Erythroblast (primary cell): Measurements from ENCODE around the gene OR2A7.
"Not testable (repeated sequence)": the region's sequence is repeated elsewhere in the genome, so short reads cannot be mapped to it uniquely, and the experiment has no call there.

Experiments
- GATA1 ChIP-seq: IDR thresholded peaks from 2 replicates; pipeline ENCODE4 v1.6.1; 2011; ENCODE audit warnings: low read depth, mild to moderate bottlenecking, control low read depth, low read length, moderate library complexity
- POLR2A ChIP-seq: IDR thresholded peaks from 2 replicates; pipeline ENCODE4 v1.6.1; 2011; ENCODE audit warnings: mild to moderate bottlenecking, low read length

- not testable (repeated sequence) for TF ChIP-seq POLR2A, GATA1
Observed at GRCh38 chr7:144287171-144287784, 22.7 kb upstream of the OR2A7 start.
